RWPE2 (cell line): ENCODE data around the gene SCUBE3.

Experiments used
- ATAC-seq: fragments of 200-7000 bp; cut with Tn5 transposase; 3 replicates; pipeline ENCODE4 v1.9.1; 2021; ENCODE audit warnings: low read depth
- DNase-seq: peaks from one replicate; pipeline ENCODE4 v3.0.0-alpha.2; 2020; ENCODE audit warnings: low spot score
- H3K27ac ChIP-seq: fragments of 450-650 bp; 2 replicates; pipeline ENCODE4 v1.5.1; 2017; ENCODE audit warnings: mild to moderate bottlenecking; ENCODE audit not compliant: poor library complexity, severe bottlenecking
- H3K27me3 ChIP-seq: fragments of 250-450 bp; sonication (Bioruptor Pico); 2 replicates; pipeline ENCODE4 v1.5.1; 2021; ENCODE audit warnings: mild to moderate bottlenecking, moderate library complexity; ENCODE audit not compliant: insufficient read depth, poor library complexity, severe bottlenecking
- H3K36me3 ChIP-seq: fragments of 250-450 bp; sonication (Bioruptor Pico); 2 replicates; pipeline ENCODE4 v1.5.1; 2020; ENCODE audit warnings: low read depth, mild to moderate bottlenecking, moderate library complexity
- H3K4me1 ChIP-seq: fragments of 250-450 bp; sonication (Bioruptor Pico); 2 replicates; pipeline ENCODE4 v1.5.1; 2021; ENCODE audit warnings: mild to moderate bottlenecking, moderate library complexity; ENCODE audit not compliant: insufficient read depth, poor library complexity, severe bottlenecking
- H3K4me3 ChIP-seq: fragments of 250-450 bp; sonication (Bioruptor Pico); 2 replicates; pipeline ENCODE4 v1.5.1; 2021; ENCODE audit warnings: mild to moderate bottlenecking, moderate library complexity; ENCODE audit not compliant: severe bottlenecking
- H3K9me3 ChIP-seq: fragments of 250-450 bp; sonication (Bioruptor Pico); 2 replicates; pipeline ENCODE4 v1.5.1; 2021; ENCODE audit warnings: mild to moderate bottlenecking, moderate library complexity; ENCODE audit not compliant: severe bottlenecking
- TF ChIP-seq, protein P1 (sequence below): fragments of 450-650 bp; IDR thresholded peaks from one replicate; pipeline ENCODE4 v1.5.1; 2017; ENCODE audit warnings: mild to moderate bottlenecking, moderate library complexity; ENCODE audit not compliant: poor library complexity, severe bottlenecking

SCUBE3 gene

DNA sequence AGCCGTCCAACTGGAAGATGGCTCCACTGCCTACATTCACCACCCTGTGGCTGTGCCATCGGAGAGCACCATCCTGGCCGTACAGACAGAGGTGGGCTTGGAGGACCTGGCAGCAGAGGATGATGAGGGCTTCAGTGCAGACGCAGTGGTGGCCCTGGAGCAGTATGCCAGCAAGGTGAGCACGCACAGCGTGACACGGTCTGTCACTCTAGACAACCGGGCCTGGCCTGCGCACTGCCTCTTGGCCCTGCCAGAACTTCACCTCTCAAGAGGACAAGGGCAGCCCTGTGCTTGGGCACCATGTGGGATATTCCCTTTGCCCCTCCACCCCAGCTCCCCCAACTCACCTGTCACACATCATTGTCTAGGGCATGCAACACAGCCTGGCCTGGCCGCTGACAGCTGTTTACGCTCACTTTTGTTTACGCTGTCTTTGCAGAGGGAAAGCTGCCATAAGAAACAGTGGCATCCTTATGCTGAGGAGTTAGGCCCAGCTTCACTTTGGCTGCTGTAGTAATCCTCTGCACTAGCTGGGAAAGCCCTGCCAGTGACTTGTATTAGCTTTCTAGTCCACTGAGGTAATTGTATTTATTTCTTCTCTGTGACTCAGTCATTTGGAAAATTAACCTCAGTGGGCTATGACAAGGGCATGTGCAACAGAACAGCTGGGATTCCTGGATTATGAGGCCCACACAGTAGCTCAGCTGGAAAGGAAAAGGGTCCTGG lies 74.1 kb downstream of the SCUBE3 start:
- H3K36me3 ChIP-seq: peaks cover 14% of the 10 kb centered on the region; the same call in 1 of the 2 replicates
- no peak overlapping the region for H3K27ac ChIP-seq
- H3K4me1 ChIP-seq: no peaks in the 10 kb centered on the region
- H3K9me3 ChIP-seq: no peaks in the 10 kb centered on the region
- TF ChIP-seq, protein P1, sequence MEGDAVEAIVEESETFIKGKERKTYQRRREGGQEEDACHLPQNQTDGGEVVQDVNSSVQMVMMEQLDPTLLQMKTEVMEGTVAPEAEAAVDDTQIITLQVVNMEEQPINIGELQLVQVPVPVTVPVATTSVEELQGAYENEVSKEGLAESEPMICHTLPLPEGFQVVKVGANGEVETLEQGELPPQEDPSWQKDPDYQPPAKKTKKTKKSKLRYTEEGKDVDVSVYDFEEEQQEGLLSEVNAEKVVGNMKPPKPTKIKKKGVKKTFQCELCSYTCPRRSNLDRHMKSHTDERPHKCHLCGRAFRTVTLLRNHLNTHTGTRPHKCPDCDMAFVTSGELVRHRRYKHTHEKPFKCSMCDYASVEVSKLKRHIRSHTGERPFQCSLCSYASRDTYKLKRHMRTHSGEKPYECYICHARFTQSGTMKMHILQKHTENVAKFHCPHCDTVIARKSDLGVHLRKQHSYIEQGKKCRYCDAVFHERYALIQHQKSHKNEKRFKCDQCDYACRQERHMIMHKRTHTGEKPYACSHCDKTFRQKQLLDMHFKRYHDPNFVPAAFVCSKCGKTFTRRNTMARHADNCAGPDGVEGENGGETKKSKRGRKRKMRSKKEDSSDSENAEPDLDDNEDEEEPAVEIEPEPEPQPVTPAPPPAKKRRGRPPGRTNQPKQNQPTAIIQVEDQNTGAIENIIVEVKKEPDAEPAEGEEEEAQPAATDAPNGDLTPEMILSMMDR: no peak
- ATAC-seq (no peak), DNase-seq (no peak)
- H3K4me3 ChIP-seq: no peak overlapping the region
- H3K27me3 ChIP-seq: no peaks in the 10 kb centered on the region

- TF ChIP-seq, protein P1: no peak
- ATAC-seq (no peak), DNase-seq (no peak)
- Histone ChIP-seq H3K27me3 (no peaks in the 10 kb centered on the region), H3K27ac (no peak overlapping the region), H3K9me3 (no peaks in the 10 kb centered on the region), H3K4me1 (no peaks in the 10 kb centered on the region), H3K4me3 (no peak overlapping the region), H3K36me3 (peaks cover 14% of the 10 kb centered on the region; the same call in 1 of the 2 replicates)
Measured at GRCh38 chr6:35288834-35289233, 75.1 kb downstream of the SCUBE3 start.

- Histone ChIP-seq H3K27me3 (no peaks in the 10 kb centered on the region), H3K9me3 (no peaks in the 10 kb centered on the region), H3K27ac (no peak overlapping the region), H3K36me3 (peaks cover 5% of the 10 kb centered on the region; the same call in 1 of the 2 replicates), H3K4me3 (no peak overlapping the region), H3K4me1 (no peaks in the 10 kb centered on the region)
- DNase-seq: no peak
- TF ChIP-seq, protein P1: no peak
- ATAC-seq: no peak
Measured at GRCh38 chr6:35291491-35291890, 77.7 kb downstream of the SCUBE3 start.

- no peak for DNase-seq
- TF ChIP-seq, protein P1: no peak
Measured at GRCh38 chr6:35292494-35292893, 78.7 kb downstream of the SCUBE3 start.

DNA sequence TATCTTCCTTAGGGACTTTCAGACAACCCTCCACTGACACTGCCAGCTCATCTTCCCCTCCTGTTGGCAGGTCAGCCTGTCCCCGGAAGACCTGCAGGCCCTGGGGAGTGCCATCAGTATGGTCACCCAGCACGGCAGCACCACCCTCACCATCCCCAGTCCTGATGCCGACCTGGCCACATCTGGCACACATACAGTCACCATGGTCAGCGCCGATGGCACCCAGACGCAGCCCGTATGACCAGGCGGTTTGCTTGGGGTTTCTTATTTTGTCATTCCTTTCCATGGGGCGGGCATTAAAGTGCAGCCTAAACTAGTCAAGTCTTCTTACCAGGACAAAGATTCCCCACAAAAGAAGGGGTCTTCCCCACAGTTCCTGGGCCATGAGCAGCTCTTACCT lies 79.9 kb downstream of the SCUBE3 start:
- ATAC-seq: no peak
- Histone ChIP-seq H3K4me3 (no peak overlapping the region), H3K27me3 (no peaks in the 10 kb centered on the region), H3K36me3 (no peaks in the 10 kb centered on the region), H3K9me3 (no peaks in the 10 kb centered on the region), H3K4me1 (no peaks in the 10 kb centered on the region), H3K27ac (no peak overlapping the region)
- TF ChIP-seq, protein P1: no peak
- no peak for DNase-seq

More at GRCh38 chr6:35292494-35292893, 78.7 kb downstream of the SCUBE3 start:
- no peak overlapping the region for H3K4me3 ChIP-seq
- no peaks in the 10 kb centered on the region for H3K27me3 ChIP-seq
- no peak overlapping the region for H3K27ac ChIP-seq
- ATAC-seq: no peak
- no peaks in the 10 kb centered on the region for H3K9me3 ChIP-seq
- peaks cover 5% of the 10 kb centered on the region; the same call in 1 of the 2 replicates for H3K36me3 ChIP-seq
- no peaks in the 10 kb centered on the region for H3K4me1 ChIP-seq
